ENCODE measurements around the gene REP15.

REP15 gene

GRCh38 chr12:27696864-27697564, 767 bp downstream of the REP15 start:
- Histone ChIP-seq H3K9me3 (ENCODE audit: control insufficient read depth, low read length) (no peaks in the 10 kb centered on the region), H3K4me1 (ENCODE audit: control insufficient read depth, insufficient read depth, low read length, poor library complexity, severe bottlenecking) (no peaks in the 10 kb centered on the region), H3K36me3 (ENCODE audit: control insufficient read depth, insufficient read depth, low read length) (peaks cover 44% of the 10 kb centered on the region), H3K4me3 (ENCODE audit: extremely low read depth, insufficient read depth, low read length, poor library complexity, severe bottlenecking) (no peak overlapping the region), H3K27ac (ENCODE audit: low read depth, low read length, severe bottlenecking) (peak overlapping the region; percentile 33)
- 89 to 100% methylated on average over 1 of the region's 3 CpGs for WGBS, 2 experiments (ENCODE audit: insufficient coverage in 2 of 2)

GRCh38 chr12:27703720-27704452, 7.6 kb downstream of the REP15 start:
- H3K36me3 ChIP-seq (ENCODE audit: control insufficient read depth, insufficient read depth, low read length), result no peaks in the 10 kb centered on the region
- H3K27ac ChIP-seq (ENCODE audit: low read depth, low read length, severe bottlenecking), result no peak overlapping the region

GRCh38 chr12:27705263-27705662, 9.0 kb downstream of the REP15 start:
- no peaks in the 10 kb centered on the region for H3K9me3 ChIP-seq (ENCODE audit: control insufficient read depth, low read length)
- no peak overlapping the region for H3K4me3 ChIP-seq (ENCODE audit: extremely low read depth, insufficient read depth, low read length, poor library complexity, severe bottlenecking)
- H3K4me1 ChIP-seq (ENCODE audit: control insufficient read depth, insufficient read depth, low read length, poor library complexity, severe bottlenecking), result no peaks in the 10 kb centered on the region
- H3K27ac ChIP-seq (ENCODE audit: low read depth, low read length, severe bottlenecking), result no peak overlapping the region
- 82 to 90% methylated on average over 5 to 7 of the region's 8 CpGs for WGBS, 2 experiments (ENCODE audit: insufficient coverage in 2 of 2)
- H3K36me3 ChIP-seq (ENCODE audit: control insufficient read depth, insufficient read depth, low read length), result no peaks in the 10 kb centered on the region

More at GRCh38 chr12:27703720-27704452, 7.6 kb downstream of the REP15 start:
- Histone ChIP-seq H3K9me3 (ENCODE audit: control insufficient read depth, low read length) (no peaks in the 10 kb centered on the region), H3K4me1 (ENCODE audit: control insufficient read depth, insufficient read depth, low read length, poor library complexity, severe bottlenecking) (no peaks in the 10 kb centered on the region), H3K4me3 (ENCODE audit: extremely low read depth, insufficient read depth, low read length, poor library complexity, severe bottlenecking) (no peak overlapping the region)
- WGBS, 2 experiments (ENCODE audit: insufficient coverage in 2 of 2), result 22 to 35% methylated on average over 4 of the region's 4 CpGs

- WGBS, 2 experiments (ENCODE audit: insufficient coverage in 2 of 2), result 100% methylated on average over 1 of the region's 2 CpGs; no CpG with 5 or more reads in 1 of the 2 experiments
Measured at GRCh38 chr12:27707216-27707615, 11.0 kb downstream of the REP15 start.

GRCh38 chr12:27709212-27709931, 13.1 kb downstream of the REP15 start:
- whole genome bisulfite sequencing, 2 experiments (ENCODE audit: insufficient coverage in 2 of 2), result 84 to 93% methylated on average over 8 to 9 of the region's 12 CpGs
- no peaks in the 10 kb centered on the region for H3K4me1 ChIP-seq (ENCODE audit: control insufficient read depth, insufficient read depth, low read length, poor library complexity, severe bottlenecking)
- peaks cover 20% of the 10 kb centered on the region for H3K36me3 ChIP-seq (ENCODE audit: control insufficient read depth, insufficient read depth, low read length)
- no peak overlapping the region for H3K4me3 ChIP-seq (ENCODE audit: extremely low read depth, insufficient read depth, low read length, poor library complexity, severe bottlenecking)
- no peaks in the 10 kb centered on the region for H3K9me3 ChIP-seq (ENCODE audit: control insufficient read depth, low read length)
- H3K27ac ChIP-seq (ENCODE audit: low read depth, low read length, severe bottlenecking), result no peak overlapping the region

More at GRCh38 chr12:27707216-27707615, 11.0 kb downstream of the REP15 start:
- Histone ChIP-seq H3K9me3 (ENCODE audit: control insufficient read depth, low read length) (no peaks in the 10 kb centered on the region), H3K4me3 (ENCODE audit: extremely low read depth, insufficient read depth, low read length, poor library complexity, severe bottlenecking) (no peak overlapping the region), H3K4me1 (ENCODE audit: control insufficient read depth, insufficient read depth, low read length, poor library complexity, severe bottlenecking) (no peaks in the 10 kb centered on the region), H3K27ac (ENCODE audit: low read depth, low read length, severe bottlenecking) (no peak overlapping the region), H3K36me3 (ENCODE audit: control insufficient read depth, insufficient read depth, low read length) (peaks cover 3% of the 10 kb centered on the region)

GRCh38 chr12:27709932-27710591, 13.8 kb downstream of the REP15 start:
- H3K36me3 ChIP-seq (ENCODE audit: control insufficient read depth, insufficient read depth, low read length), result peaks cover 26% of the 10 kb centered on the region
- WGBS, 2 experiments (ENCODE audit: insufficient coverage in 2 of 2), result 52 to 70% methylated on average over 14 to 21 of the region's 24 CpGs
- no peak overlapping the region for H3K27ac ChIP-seq (ENCODE audit: low read depth, low read length, severe bottlenecking)
- H3K4me1 ChIP-seq (ENCODE audit: control insufficient read depth, insufficient read depth, low read length, poor library complexity, severe bottlenecking), result no peaks in the 10 kb centered on the region
- H3K4me3 ChIP-seq (ENCODE audit: extremely low read depth, insufficient read depth, low read length, poor library complexity, severe bottlenecking), result peak overlapping the region; percentile 89
- H3K9me3 ChIP-seq (ENCODE audit: control insufficient read depth, low read length), result no peaks in the 10 kb centered on the region

GRCh38 chr12:27710592-27711316, 14.5 kb downstream of the REP15 start, which contains the start of gene MRPS35:
MRPS35 (plus strand) TSS chr12:27710832; CDS start chr12:27710844, 12 bp downstream.
- Histone ChIP-seq H3K4me1 (ENCODE audit: control insufficient read depth, insufficient read depth, low read length, poor library complexity, severe bottlenecking) (no peaks in the 10 kb centered on the region), H3K36me3 (ENCODE audit: control insufficient read depth, insufficient read depth, low read length) (peaks cover 33% of the 10 kb centered on the region), H3K27ac (ENCODE audit: low read depth, low read length, severe bottlenecking) (peak within 1 kb of the TSS; percentile 72), H3K4me3 (ENCODE audit: extremely low read depth, insufficient read depth, low read length, poor library complexity, severe bottlenecking) (peak within 1 kb of the TSS; percentile 89), H3K9me3 (ENCODE audit: control insufficient read depth, low read length) (no peaks in the 10 kb centered on the region)
- WGBS, 2 experiments (ENCODE audit: insufficient coverage in 2 of 2), result 0% methylated on average over 42 to 44 of the region's 46 CpGs

GRCh38 chr12:27711317-27711682, 15.1 kb downstream of the REP15 start:
- WGBS, 2 experiments (ENCODE audit: insufficient coverage in 2 of 2), result 1 to 3% methylated on average over 9 to 10 of the region's 11 CpGs
- peak overlapping the region; percentile 89 for H3K4me3 ChIP-seq (ENCODE audit: extremely low read depth, insufficient read depth, low read length, poor library complexity, severe bottlenecking)
- H3K9me3 ChIP-seq (ENCODE audit: control insufficient read depth, low read length), result no peaks in the 10 kb centered on the region
- peak overlapping the region; percentile 72 for H3K27ac ChIP-seq (ENCODE audit: low read depth, low read length, severe bottlenecking)
- peaks cover 39% of the 10 kb centered on the region for H3K36me3 ChIP-seq (ENCODE audit: control insufficient read depth, insufficient read depth, low read length)
- H3K4me1 ChIP-seq (ENCODE audit: control insufficient read depth, insufficient read depth, low read length, poor library complexity, severe bottlenecking), result no peaks in the 10 kb centered on the region

GRCh38 chr12:27711967-27712366, 15.7 kb downstream of the REP15 start:
- H3K4me1 ChIP-seq (ENCODE audit: control insufficient read depth, insufficient read depth, low read length, poor library complexity, severe bottlenecking), result no peaks in the 10 kb centered on the region
- peak overlapping the region; percentile 89 for H3K4me3 ChIP-seq (ENCODE audit: extremely low read depth, insufficient read depth, low read length, poor library complexity, severe bottlenecking)
- H3K27ac ChIP-seq (ENCODE audit: low read depth, low read length, severe bottlenecking), result no peak overlapping the region
- H3K36me3 ChIP-seq (ENCODE audit: control insufficient read depth, insufficient read depth, low read length), result peaks cover 45% of the 10 kb centered on the region
- WGBS, 2 experiments (ENCODE audit: insufficient coverage in 2 of 2), result 97 to 100% methylated on average over 2 of the region's 2 CpGs
- H3K9me3 ChIP-seq (ENCODE audit: control insufficient read depth, low read length), result no peaks in the 10 kb centered on the region

GRCh38 chr12:27723212-27723611, 27.0 kb downstream of the REP15 start:
- H3K9me3 ChIP-seq (ENCODE audit: control insufficient read depth, low read length), result no peaks in the 10 kb centered on the region
- H3K36me3 ChIP-seq (ENCODE audit: control insufficient read depth, insufficient read depth, low read length), result peaks cover 70% of the 10 kb centered on the region
- 100% methylated on average over 1 of the region's 1 CpG; no CpG with 5 or more reads in 1 of the 2 experiments for WGBS, 2 experiments (ENCODE audit: insufficient coverage in 2 of 2)
- no peaks in the 10 kb centered on the region for H3K4me1 ChIP-seq (ENCODE audit: control insufficient read depth, insufficient read depth, low read length, poor library complexity, severe bottlenecking)
- no peak overlapping the region for H3K27ac ChIP-seq (ENCODE audit: low read depth, low read length, severe bottlenecking)
- H3K4me3 ChIP-seq (ENCODE audit: extremely low read depth, insufficient read depth, low read length, poor library complexity, severe bottlenecking), result no peak overlapping the region
